ENCODE results near the gene FAM50A. TPM values are rescaled to one million over a fixed set of nuclear protein-coding genes. Genes with fewer than 3 reads are reported as not detected.

The FAM50A gene
- total RNA-seq, 1 donor from 2014 or later: 92.2 TPM

GRCh38 chrX:154469880-154470279, 25.9 kb downstream of the FAM50A start:
- TF ChIP-seq, protein P1, sequence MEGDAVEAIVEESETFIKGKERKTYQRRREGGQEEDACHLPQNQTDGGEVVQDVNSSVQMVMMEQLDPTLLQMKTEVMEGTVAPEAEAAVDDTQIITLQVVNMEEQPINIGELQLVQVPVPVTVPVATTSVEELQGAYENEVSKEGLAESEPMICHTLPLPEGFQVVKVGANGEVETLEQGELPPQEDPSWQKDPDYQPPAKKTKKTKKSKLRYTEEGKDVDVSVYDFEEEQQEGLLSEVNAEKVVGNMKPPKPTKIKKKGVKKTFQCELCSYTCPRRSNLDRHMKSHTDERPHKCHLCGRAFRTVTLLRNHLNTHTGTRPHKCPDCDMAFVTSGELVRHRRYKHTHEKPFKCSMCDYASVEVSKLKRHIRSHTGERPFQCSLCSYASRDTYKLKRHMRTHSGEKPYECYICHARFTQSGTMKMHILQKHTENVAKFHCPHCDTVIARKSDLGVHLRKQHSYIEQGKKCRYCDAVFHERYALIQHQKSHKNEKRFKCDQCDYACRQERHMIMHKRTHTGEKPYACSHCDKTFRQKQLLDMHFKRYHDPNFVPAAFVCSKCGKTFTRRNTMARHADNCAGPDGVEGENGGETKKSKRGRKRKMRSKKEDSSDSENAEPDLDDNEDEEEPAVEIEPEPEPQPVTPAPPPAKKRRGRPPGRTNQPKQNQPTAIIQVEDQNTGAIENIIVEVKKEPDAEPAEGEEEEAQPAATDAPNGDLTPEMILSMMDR (IDR thresholded peaks at IDR 0.05): no peak
- Mint-ChIP-seq H3K4me3 (ENCODE audit: unreplicated experiment) (no peak overlapping the region), H3K4me1 (ENCODE audit: unreplicated experiment) (no peaks in the 10 kb centered on the region), H3K9me3 (ENCODE audit: unreplicated experiment) (no peaks in the 10 kb centered on the region), H3K27me3 (ENCODE audit: unreplicated experiment) (no peaks in the 10 kb centered on the region), H3K27ac (ENCODE audit: unreplicated experiment) (no peak overlapping the region), H3K36me3 (ENCODE audit: unreplicated experiment) (peaks cover 14% of the 10 kb centered on the region)
- DNase-seq (ENCODE audit: extremely low spot score, unreplicated experiment): no peak

DNA sequence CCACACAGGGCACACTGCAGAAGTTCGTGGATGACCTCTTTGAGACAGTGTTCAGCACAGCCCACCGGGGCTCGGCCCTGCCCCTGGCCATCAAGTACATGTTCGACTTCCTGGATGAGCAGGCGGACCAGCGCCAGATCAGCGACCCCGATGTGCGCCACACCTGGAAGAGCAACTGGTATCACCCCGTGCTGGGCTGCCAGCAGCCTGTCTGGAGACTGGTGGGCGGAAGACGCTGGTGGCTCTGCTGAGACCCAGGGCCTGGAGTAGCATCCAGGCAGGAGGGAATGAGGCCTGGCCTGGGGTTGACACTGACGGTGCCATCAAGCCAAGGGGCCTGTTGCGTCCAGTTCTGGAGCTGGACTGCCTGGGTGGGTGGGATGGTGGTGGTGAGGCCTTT, 26.5 kb downstream of the FAM50A start:
- Mint-ChIP-seq H3K9me3 (ENCODE audit: unreplicated experiment) (no peaks in the 10 kb centered on the region), H3K4me3 (ENCODE audit: unreplicated experiment) (no peak overlapping the region), H3K4me1 (ENCODE audit: unreplicated experiment) (no peaks in the 10 kb centered on the region), H3K27me3 (ENCODE audit: unreplicated experiment) (no peaks in the 10 kb centered on the region), H3K36me3 (ENCODE audit: unreplicated experiment) (peaks cover 14% of the 10 kb centered on the region), H3K27ac (ENCODE audit: unreplicated experiment) (no peak overlapping the region)
- DNase-seq (ENCODE audit: extremely low spot score, unreplicated experiment): no peak
- TF ChIP-seq, protein P1 (IDR thresholded peaks at IDR 0.05): no peak

GRCh38 chrX:154470914-154471568, 27.1 kb downstream of the FAM50A start:
- DNase-seq (ENCODE audit: extremely low spot score, unreplicated experiment): no peak
- H3K4me1 Mint-ChIP-seq (ENCODE audit: unreplicated experiment): no peaks in the 10 kb centered on the region
- H3K9me3 Mint-ChIP-seq (ENCODE audit: unreplicated experiment): no peaks in the 10 kb centered on the region
- TF ChIP-seq, protein P1 (IDR thresholded peaks at IDR 0.05): no peak
- no peaks in the 10 kb centered on the region for H3K27me3 Mint-ChIP-seq (ENCODE audit: unreplicated experiment)
- H3K27ac Mint-ChIP-seq (ENCODE audit: unreplicated experiment): no peak overlapping the region
- H3K36me3 Mint-ChIP-seq (ENCODE audit: unreplicated experiment): peaks cover 14% of the 10 kb centered on the region
- no peak overlapping the region for H3K4me3 Mint-ChIP-seq (ENCODE audit: unreplicated experiment)

DNA sequence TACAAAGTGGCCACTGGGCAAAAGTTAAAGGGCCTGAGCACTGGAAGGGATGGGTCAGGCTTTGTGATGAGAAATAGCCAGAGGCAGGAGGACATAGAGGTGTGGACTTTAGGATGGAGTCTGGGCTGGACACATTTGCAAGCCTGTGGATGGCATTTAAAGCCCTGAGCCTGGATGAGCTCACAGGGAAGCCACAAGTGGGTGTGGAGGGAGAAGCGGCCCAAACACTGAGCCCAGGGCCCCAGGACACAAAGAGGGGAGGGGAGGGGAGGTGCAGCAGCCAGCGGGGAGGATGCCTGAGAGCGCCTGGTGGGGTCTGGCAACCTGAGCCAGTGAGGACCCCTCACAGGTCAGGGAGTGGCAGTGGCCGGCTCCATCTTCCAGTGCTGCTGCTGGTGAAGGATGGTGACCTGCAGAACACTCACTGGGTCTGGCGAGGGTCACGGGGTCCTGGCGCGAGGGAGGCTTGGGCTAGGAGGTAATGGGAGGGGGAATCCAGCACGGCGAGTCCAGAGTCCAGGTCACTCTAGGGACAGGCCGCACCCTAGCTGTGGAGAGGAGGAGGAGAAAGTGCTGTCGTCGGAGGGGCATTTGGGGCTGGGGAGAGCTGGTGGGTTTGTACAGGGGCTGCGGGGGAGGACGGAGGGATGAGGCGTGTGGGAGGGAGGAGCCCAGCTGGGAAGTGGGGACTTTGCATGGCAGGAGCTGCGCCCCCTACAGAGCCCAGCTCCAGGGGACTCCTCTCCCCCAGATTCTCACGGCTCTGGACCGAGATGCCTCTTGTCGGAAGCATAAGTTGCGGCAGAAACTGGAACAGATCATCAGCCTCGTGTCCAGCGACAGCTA, 28.1 kb downstream of the FAM50A start:
- peaks cover 14% of the 10 kb centered on the region for H3K36me3 Mint-ChIP-seq (ENCODE audit: unreplicated experiment)
- no peak for DNase-seq (ENCODE audit: extremely low spot score, unreplicated experiment)
- no peaks in the 10 kb centered on the region for H3K9me3 Mint-ChIP-seq (ENCODE audit: unreplicated experiment)

More for the DNA sequence above, 28.1 kb downstream of the FAM50A start:
- TF ChIP-seq, protein P1 (IDR thresholded peaks at IDR 0.05): no peak
- Mint-ChIP-seq H3K27ac (ENCODE audit: unreplicated experiment) (no peak overlapping the region), H3K27me3 (ENCODE audit: unreplicated experiment) (no peaks in the 10 kb centered on the region), H3K4me3 (ENCODE audit: unreplicated experiment) (no peak overlapping the region), H3K4me1 (ENCODE audit: unreplicated experiment) (no peaks in the 10 kb centered on the region)

Data from osteocyte (in vitro differentiated cells).